Trophoblast cell (in vitro differentiated cells and primary cell): ENCODE results near the gene BABAM1.
"Not testable (repeated sequence)": the region's sequence is repeated elsewhere in the genome, so short reads cannot be mapped to it uniquely, and the experiment has no call there.

Experiments
- DNase-seq, 2 donors: peaks; one replicate each; pipeline ENCODE4 v3.0.0-alpha.2; 2016
- H2AFZ ChIP-seq: 2 replicates; pipeline ENCODE4 v1.6.1; 2013; ENCODE audit warnings: low read length, moderate library complexity, mild to moderate bottlenecking; ENCODE audit not compliant: insufficient read depth, poor library complexity
- H2AK5ac ChIP-seq: 2 replicates; pipeline ENCODE4 v1.6.1; 2013; ENCODE audit warnings: mild to moderate bottlenecking, low read length
- H2BK120ac ChIP-seq: 2 replicates; pipeline ENCODE4 v1.6.1; 2013; ENCODE audit warnings: low read length, mild to moderate bottlenecking, moderate library complexity; ENCODE audit not compliant: insufficient read depth, poor library complexity
- H2BK12ac ChIP-seq: 2 replicates; pipeline ENCODE4 v1.6.1; 2013; ENCODE audit warnings: mild to moderate bottlenecking, low read length, moderate library complexity
- H2BK5ac ChIP-seq: 2 replicates; pipeline ENCODE4 v1.6.1; 2013; ENCODE audit warnings: low read length, low read depth, moderate library complexity, mild to moderate bottlenecking; ENCODE audit not compliant: poor library complexity
- H3K14ac ChIP-seq: 2 replicates; pipeline ENCODE4 v1.6.1; 2013; ENCODE audit warnings: mild to moderate bottlenecking, low read length
- H3K18ac ChIP-seq: 2 replicates; pipeline ENCODE4 v1.6.1; 2013; ENCODE audit warnings: mild to moderate bottlenecking, low read length
- H3K23ac ChIP-seq: 2 replicates; pipeline ENCODE4 v1.6.1; 2013; ENCODE audit warnings: low read length
- H3K27ac ChIP-seq: 2 replicates; pipeline ENCODE4 v1.5.1; 2013; ENCODE audit warnings: low read depth, mild to moderate bottlenecking, inconsistent platforms, low read length, moderate library complexity
- H3K27me3 ChIP-seq: 2 replicates; pipeline ENCODE4 v1.6.1; 2013; ENCODE audit warnings: inconsistent platforms, mild to moderate bottlenecking, low read length, moderate library complexity; ENCODE audit not compliant: insufficient read depth
- H3K36me3 ChIP-seq, 2 experiments: 1 replicate in 1 of 2; 2 replicates in 1 of 2; pipeline ENCODE4 v1.6.1; 2013; ENCODE audit warnings: low read length in 2 of 2, mild to moderate bottlenecking in 2 of 2, moderate library complexity in 1 of 2; ENCODE audit not compliant: insufficient read depth in 2 of 2, control insufficient read depth in 1 of 2
- H3K4ac ChIP-seq: 2 replicates; pipeline ENCODE4 v1.6.1; 2013; ENCODE audit warnings: low read depth, mild to moderate bottlenecking, low read length, moderate library complexity
- H3K4me1 ChIP-seq, 2 experiments: 1 replicate in 1 of 2; 2 replicates in 1 of 2; pipeline ENCODE4 v1.6.1; 2013; ENCODE audit warnings: low read length in 2 of 2, mild to moderate bottlenecking in 2 of 2, moderate library complexity in 1 of 2; ENCODE audit not compliant: insufficient read depth in 2 of 2, control insufficient read depth in 1 of 2
- H3K4me2 ChIP-seq: 2 replicates; pipeline ENCODE4 v1.6.1; 2013; ENCODE audit warnings: inconsistent platforms, mild to moderate bottlenecking, low read length, moderate library complexity
- H3K4me3 ChIP-seq: 2 replicates; pipeline ENCODE4 v1.5.1; 2013; ENCODE audit warnings: mild to moderate bottlenecking, low read depth, low read length, inconsistent platforms
- H3K79me1 ChIP-seq: one replicate; pipeline ENCODE4 v1.6.1; 2013; ENCODE audit warnings: low read length
- H3K79me2 ChIP-seq: 2 replicates; pipeline ENCODE4 v1.6.1; 2013; ENCODE audit warnings: low read length, mild to moderate bottlenecking; ENCODE audit not compliant: control insufficient read depth, insufficient read depth, poor library complexity
- H3K9ac ChIP-seq: 2 replicates; pipeline ENCODE4 v1.6.1; 2013; ENCODE audit warnings: mild to moderate bottlenecking, low read length
- H3K9me3 ChIP-seq: 2 replicates; pipeline ENCODE4 v1.6.1; 2013; ENCODE audit warnings: low read depth, mild to moderate bottlenecking, control low read depth, inconsistent platforms, low read length; ENCODE audit not compliant: insufficient read depth
- H4K12ac ChIP-seq: 2 replicates; pipeline ENCODE4 v1.6.1; 2013; ENCODE audit warnings: low read depth, mild to moderate bottlenecking, low read length, moderate library complexity
- H4K8ac ChIP-seq: 2 replicates; pipeline ENCODE4 v1.6.1; 2013; ENCODE audit warnings: low read depth, mild to moderate bottlenecking, low read length, moderate library complexity
- H4K91ac ChIP-seq: one replicate; pipeline ENCODE4 v1.6.1; 2013; ENCODE audit warnings: low read depth, mild to moderate bottlenecking, low read length, moderate library complexity
- WGBS: extraction: QIAGEN DNeasy Blood & Tissue Kit; methylation state at CpG from one replicate; pipeline ENCODE4 v1.1.7; 2013; ENCODE audit warnings: missing lambda C conversion rate; ENCODE audit not compliant: insufficient read length, insufficient coverage; ENCODE audit errors: extremely low coverage; 5-methylcytosine and 5-hydroxymethylcytosine counted together

BABAM1 gene

DNA sequence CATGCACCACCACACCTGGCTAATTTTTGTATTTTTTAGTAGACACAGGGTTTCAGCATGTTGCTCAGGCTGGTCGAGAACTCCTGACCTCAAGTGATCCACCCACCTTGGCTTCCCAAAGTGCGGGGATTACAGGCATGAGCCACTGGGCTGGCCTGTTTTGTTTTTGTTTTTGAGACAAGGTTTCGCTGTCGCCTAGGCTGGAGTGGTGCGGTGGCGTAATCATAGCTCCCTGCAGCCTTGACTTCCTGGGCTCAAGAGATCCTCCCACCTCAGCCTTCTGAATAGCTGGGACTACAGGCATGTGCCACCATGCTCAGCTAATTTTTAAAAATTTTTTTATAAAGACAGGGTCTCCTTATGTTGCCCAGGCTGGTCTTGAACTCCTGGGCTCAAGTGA, 28.3 kb downstream of the BABAM1 start:
- not testable (repeated sequence) for H3K4me2 ChIP-seq, H3K9me3 ChIP-seq, H4K8ac ChIP-seq, H2BK120ac ChIP-seq, H2BK12ac ChIP-seq, H3K79me2 ChIP-seq, H2BK5ac ChIP-seq, H2AFZ ChIP-seq, H3K23ac ChIP-seq, H3K27me3 ChIP-seq, H2AK5ac ChIP-seq, H3K18ac ChIP-seq, H4K91ac ChIP-seq, H3K4ac ChIP-seq, H3K27ac ChIP-seq, H4K12ac ChIP-seq, H3K4me3 ChIP-seq, H3K14ac ChIP-seq, H3K9ac ChIP-seq
- peak; percentile 85 to 91 for DNase-seq
- Histone ChIP-seq H3K79me1 (peaks cover 12% of the 10 kb centered on the region), H3K36me3 (peaks cover 12 to 19% of the 10 kb centered on the region in 2 experiments), H3K4me1 (peaks cover 4 to 12% of the 10 kb centered on the region in 2 experiments)
- whole genome bisulfite sequencing = no CpG with 5 or more reads among the region's 6 CpGs

DNA sequence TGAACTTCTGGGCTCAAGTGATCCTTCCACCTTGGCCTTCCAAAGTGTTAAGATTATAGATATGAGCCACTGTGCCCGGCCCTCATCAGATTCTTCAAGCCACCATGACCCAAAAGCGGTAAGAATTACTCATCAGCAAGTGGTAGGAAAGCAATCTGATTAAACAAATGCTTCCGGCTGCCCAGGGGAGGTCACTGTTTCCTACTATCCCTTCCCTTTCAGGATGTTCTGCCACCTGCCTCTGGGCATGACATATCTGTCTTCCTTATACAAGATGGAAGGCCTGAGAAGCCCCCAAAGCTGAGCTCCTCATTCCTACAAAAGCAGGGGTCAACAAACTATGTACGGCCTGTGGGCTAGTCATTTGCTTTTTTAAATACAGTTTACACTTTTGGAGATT, 29.0 kb downstream of the BABAM1 start:
- Histone ChIP-seq H3K79me2 (no peaks in the 10 kb centered on the region), H3K4me3 (no peak overlapping the region), H4K91ac (peak overlapping the region; percentile 65), H3K27ac (no peak overlapping the region), H2AFZ (no peak overlapping the region), H3K4me2 (no peak overlapping the region), H3K36me3 (peaks cover 19 to 26% of the 10 kb centered on the region in 2 experiments), H3K4me1 (peaks cover 4 to 12% of the 10 kb centered on the region in 2 experiments), H4K8ac (no peak overlapping the region), H3K79me1 (peaks cover 12% of the 10 kb centered on the region), H3K4ac (no peak overlapping the region), H2BK120ac (peak overlapping the region; percentile 54), H3K9me3 (peaks cover 4% of the 10 kb centered on the region), H2BK5ac (peak overlapping the region; percentile 19), H2BK12ac (peak overlapping the region; percentile 15), H3K27me3 (no peaks in the 10 kb centered on the region), H2AK5ac (no peak overlapping the region), H4K12ac (peak overlapping the region; percentile 36), H3K9ac (no peak overlapping the region), H3K14ac (no peak overlapping the region), H3K23ac (no peak overlapping the region), H3K18ac (no peak overlapping the region)
- WGBS = no CpG with 5 or more reads among the region's 4 CpGs
- peak; percentile 82 to 87 for DNase-seq

DNA sequence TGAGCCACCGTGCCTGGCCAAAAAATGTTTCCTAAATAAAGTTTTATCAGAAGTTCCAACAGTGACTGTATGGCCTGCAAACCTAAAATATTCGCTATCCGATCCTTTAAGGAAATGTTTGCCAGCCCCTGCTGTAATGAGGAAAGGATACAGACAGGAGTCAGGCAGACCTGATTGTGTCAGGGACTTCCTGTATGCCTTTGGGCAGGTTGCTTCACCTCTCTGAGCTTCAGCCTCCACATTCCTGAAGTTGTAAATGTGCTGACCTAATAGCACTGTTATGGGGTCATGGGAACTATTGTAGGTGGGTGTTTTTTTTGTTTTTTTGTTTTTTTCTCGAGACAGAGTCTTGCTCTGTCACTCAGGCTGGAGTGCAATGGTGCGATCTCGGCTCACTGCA, 29.7 kb downstream of the BABAM1 start:
- H2AK5ac ChIP-seq = no peak overlapping the region

DNA sequence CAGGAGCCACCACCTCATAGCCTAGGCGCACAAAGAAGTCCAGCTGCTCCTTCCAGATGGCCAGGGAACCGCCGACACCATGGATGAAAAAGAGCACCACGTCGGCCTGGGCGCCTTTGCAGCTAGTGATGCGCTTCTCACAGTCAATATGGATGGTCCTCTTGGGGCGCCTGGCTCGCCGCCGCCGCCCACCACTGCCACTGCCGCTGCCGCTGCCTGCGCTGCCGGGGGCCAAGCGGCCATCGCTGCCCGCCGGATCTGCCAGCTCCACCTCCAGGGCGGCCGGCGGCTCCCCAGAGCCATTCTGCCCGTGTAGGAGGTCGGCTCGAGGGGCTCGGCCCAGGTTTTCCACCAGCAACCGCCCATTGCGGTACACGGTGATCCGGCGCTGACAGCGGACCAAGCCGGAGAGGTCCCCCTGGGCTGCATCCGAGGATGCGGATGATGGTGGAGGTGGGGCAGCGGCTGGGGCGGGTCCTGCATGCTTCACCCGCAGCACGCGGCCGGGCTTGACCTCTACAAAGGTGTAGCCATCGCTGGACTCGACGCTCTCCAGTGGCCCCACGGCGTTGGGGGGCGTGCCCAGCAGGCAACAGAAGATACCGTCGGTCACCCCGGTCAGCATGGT, 33.9 kb downstream of the BABAM1 start:
- H2BK12ac ChIP-seq = no peak overlapping the region
- WGBS = no CpG with 5 or more reads among the region's 51 CpGs
- no peak overlapping the region for H4K8ac ChIP-seq

More for the DNA sequence above, 29.7 kb downstream of the BABAM1 start:
- no peak overlapping the region for H3K9ac ChIP-seq
- no peak overlapping the region for H4K12ac ChIP-seq
- peak; percentile 92 to 94 for DNase-seq
- H2AFZ ChIP-seq = no peak overlapping the region
- H3K36me3 ChIP-seq = peaks cover 21 to 27% of the 10 kb centered on the region in 2 experiments
- H3K27ac ChIP-seq = no peak overlapping the region
- H2BK120ac ChIP-seq = no peak overlapping the region
- H3K79me1 ChIP-seq = peaks cover 10% of the 10 kb centered on the region
- H3K4ac ChIP-seq = no peak overlapping the region
- no peak overlapping the region for H3K4me2 ChIP-seq
- no peaks in the 10 kb centered on the region for H3K27me3 ChIP-seq
- H4K8ac ChIP-seq = no peak overlapping the region
- no peak overlapping the region for H4K91ac ChIP-seq
- H3K14ac ChIP-seq = no peak overlapping the region
- H3K79me2 ChIP-seq = no peaks in the 10 kb centered on the region
- H3K23ac ChIP-seq = no peak overlapping the region
- no peak overlapping the region for H3K18ac ChIP-seq
- H3K4me3 ChIP-seq = no peak overlapping the region
- H3K9me3 ChIP-seq = peaks cover 4% of the 10 kb centered on the region
- peaks cover 4 to 11% of the 10 kb centered on the region in 2 experiments for H3K4me1 ChIP-seq
- WGBS = no CpG with 5 or more reads among the region's 6 CpGs
- H2BK12ac ChIP-seq = no peak overlapping the region
- no peak overlapping the region for H2BK5ac ChIP-seq

More for the DNA sequence above, 33.9 kb downstream of the BABAM1 start:
- H4K91ac ChIP-seq = no peak overlapping the region
- no peak overlapping the region for H2BK120ac ChIP-seq
- no peak overlapping the region for H3K27ac ChIP-seq
- H3K4me2 ChIP-seq = no peak overlapping the region
- no peak overlapping the region for H3K9ac ChIP-seq
- H3K36me3 ChIP-seq = peaks cover 11 to 18% of the 10 kb centered on the region in 2 experiments
- H3K79me1 ChIP-seq = peaks cover 23% of the 10 kb centered on the region
- DNase-seq = no peak
- no peak overlapping the region for H2AFZ ChIP-seq
- peaks cover 16 to 28% of the 10 kb centered on the region in 2 experiments for H3K4me1 ChIP-seq
- peak overlapping the region; percentile 21 for H3K4me3 ChIP-seq
- peaks cover 8% of the 10 kb centered on the region for H3K79me2 ChIP-seq
- no peak overlapping the region for H3K23ac ChIP-seq
- H4K12ac ChIP-seq = no peak overlapping the region
- no peak overlapping the region for H2AK5ac ChIP-seq
- H3K27me3 ChIP-seq = no peaks in the 10 kb centered on the region
- H3K4ac ChIP-seq = no peak overlapping the region
- no peak overlapping the region for H3K18ac ChIP-seq
- H3K14ac ChIP-seq = no peak overlapping the region
- no peaks in the 10 kb centered on the region for H3K9me3 ChIP-seq
- no peak overlapping the region for H2BK5ac ChIP-seq
